NCI-H2196 treated with DMSO at 0.1 percent for 48 hours (cell line): ENCODE data around the gene AQP5.

ENCODE experiments used
- DNase-seq: peaks from one replicate; lab custom pipeline; 2025; ENCODE audit not compliant: unreplicated experiment; lab: John Stamatoyannopoulos, UW

Gene AQP5

GRCh38 chr12:49961111-49961922, at the start of gene AQP5:
Gene AQP5, plus strand, starts transcription at chr12:49961872. Its CDS starts 146 bp downstream, at chr12:49962018.
- no peak for DNase-seq

- no peak for DNase-seq
These were observed 49.1 kb upstream of the AQP5 start for GRCh38 chr12:49912345-49913255.

GRCh38 chr12:49916129-49916919, 45.3 kb upstream of the AQP5 start:
- DNase-seq, result no peak

- no peak for DNase-seq
These were observed 44.4 kb upstream of the AQP5 start for GRCh38 chr12:49917166-49917787.

- DNase-seq, result no peak
These were observed 43.9 kb upstream of the AQP5 start for GRCh38 chr12:49917788-49918173.

- DNase-seq, result no peak
These were observed 41.3 kb upstream of the AQP5 start for GRCh38 chr12:49920241-49920914.

- no peak for DNase-seq
These were observed 40.8 kb upstream of the AQP5 start for GRCh38 chr12:49920915-49921286.

- DNase-seq, result no peak
These were observed 40.4 kb upstream of the AQP5 start for GRCh38 chr12:49921299-49921698.

GRCh38 chr12:49921936-49922335, 39.7 kb upstream of the AQP5 start:
- DNase-seq, result no peak

GRCh38 chr12:49922349-49923034, 39.2 kb upstream of the AQP5 start:
- no peak for DNase-seq

GRCh38 chr12:49923035-49923644, 38.5 kb upstream of the AQP5 start:
- DNase-seq, result no peak

GRCh38 chr12:49923880-49924556, 37.7 kb upstream of the AQP5 start:
- no peak for DNase-seq

- DNase-seq, result no peak
These were observed 36.9 kb upstream of the AQP5 start for GRCh38 chr12:49924628-49925246.

GRCh38 chr12:49925433-49926204, 36.1 kb upstream of the AQP5 start:
- DNase-seq, result no peak

- no peak for DNase-seq
These were observed 33.2 kb upstream of the AQP5 start for GRCh38 chr12:49928471-49928870.

GRCh38 chr12:49929581-49929980, 32.1 kb upstream of the AQP5 start:
- DNase-seq, result no peak

- no peak for DNase-seq
These were observed 31.0 kb upstream of the AQP5 start for GRCh38 chr12:49930515-49931288.
